K562 (cell line): ENCODE measurements around the gene FARP1.

Source experiments
- ATF3 ChIP-seq, 2 experiments: fragments of 450-650 bp in 1 of 2; sonication (generic) in 1 of 2; formaldehyde crosslinking in 1 of 2; IDR thresholded peaks in 1 of 2; conservative IDR thresholded peaks in 1 of 2; 2 replicates each; pipeline versions ENCODE4 v1.6.1 to v1.8.1; 2016 to 2023; ENCODE audit warnings: mild to moderate bottlenecking in 2 of 2, moderate library complexity in 2 of 2, inconsistent platforms in 1 of 2, missing genetic modification reagents in 1 of 2
- CHD4 ChIP-seq: fragments of 200-600 bp; sonication (generic); IDR thresholded peaks from 3 replicates; pipeline ENCODE4 v1.6.1; 2012; ENCODE audit warnings: low read depth, mild to moderate bottlenecking, mixed read lengths, low read length, inconsistent platforms; ENCODE audit not compliant: insufficient read depth, insufficient replicate concordance, poor library complexity, severe bottlenecking
- FIP1L1 ChIP-seq: fragments of 200-400 bp; formaldehyde crosslinking; IDR thresholded peaks from 2 replicates; pipeline ENCODE4 v1.6.1; 2018; ENCODE audit warnings: mild to moderate bottlenecking, low read depth, low read length; ENCODE audit not compliant: poor library complexity, severe bottlenecking
- L3MBTL2 ChIP-seq: fragments of 450-650 bp; IDR thresholded peaks from 2 replicates; pipeline ENCODE4 v1.6.1; 2016; ENCODE audit warnings: mild to moderate bottlenecking, moderate library complexity
- POLR2A ChIP-seq: fragments of 450-650 bp; conservative IDR thresholded peaks from 2 replicates; pipeline ENCODE4 v1.6.1; 2016
- SNAPC5 ChIP-seq: fragments of 250-450 bp; sonication (Bioruptor Pico); IDR thresholded peaks from 2 replicates; pipeline ENCODE4 v1.8.0; 2021; ENCODE audit warnings: moderate library complexity, mild to moderate bottlenecking, inconsistent platforms
- ZNF140 ChIP-seq: fragments of 250-450 bp; sonication (Bioruptor Pico); IDR thresholded peaks from 2 replicates; pipeline ENCODE4 v1.8.0; 2021; ENCODE audit warnings: moderate library complexity, mild to moderate bottlenecking, inconsistent platforms
- ZNF316 ChIP-seq: fragments of 450-650 bp; IDR thresholded peaks from 2 replicates; pipeline ENCODE4 v1.6.1; 2016
- ZNF76 ChIP-seq: fragments of 250-450 bp; sonication (Bioruptor Pico); IDR thresholded peaks from 2 replicates; pipeline ENCODE4 v1.4.0; 2020; ENCODE audit warnings: mild to moderate bottlenecking, moderate library complexity, borderline replicate concordance
- TF ChIP-seq, protein P1 (sequence below): fragments of 450-650 bp; conservative IDR thresholded peaks from 2 replicates; pipeline ENCODE4 v1.6.1; 2016; ENCODE audit warnings: missing genetic modification characterization, low read depth, mild to moderate bottlenecking, control low read depth, missing compliant biosample characterization
- TF ChIP-seq, protein P2 (sequence below), 3 experiments: IDR thresholded peaks in 2 of 3; conservative IDR thresholded peaks in 1 of 3; 2 replicates each; pipeline ENCODE4 v1.5.1; 2011 to 2012; ENCODE audit warnings: low read length in 3 of 3, mild to moderate bottlenecking in 3 of 3, control low read depth in 2 of 3, improper control_type of control experiment in 1 of 3, inconsistent platforms in 1 of 3, low read depth in 1 of 3, mixed read lengths in 1 of 3, moderate library complexity in 1 of 3; ENCODE audit not compliant: insufficient read depth in 2 of 3

GRCh38 chr13:98284679-98285078 is 141.8 kb downstream of the FARP1 start:
- TF ChIP-seq, protein P1, sequence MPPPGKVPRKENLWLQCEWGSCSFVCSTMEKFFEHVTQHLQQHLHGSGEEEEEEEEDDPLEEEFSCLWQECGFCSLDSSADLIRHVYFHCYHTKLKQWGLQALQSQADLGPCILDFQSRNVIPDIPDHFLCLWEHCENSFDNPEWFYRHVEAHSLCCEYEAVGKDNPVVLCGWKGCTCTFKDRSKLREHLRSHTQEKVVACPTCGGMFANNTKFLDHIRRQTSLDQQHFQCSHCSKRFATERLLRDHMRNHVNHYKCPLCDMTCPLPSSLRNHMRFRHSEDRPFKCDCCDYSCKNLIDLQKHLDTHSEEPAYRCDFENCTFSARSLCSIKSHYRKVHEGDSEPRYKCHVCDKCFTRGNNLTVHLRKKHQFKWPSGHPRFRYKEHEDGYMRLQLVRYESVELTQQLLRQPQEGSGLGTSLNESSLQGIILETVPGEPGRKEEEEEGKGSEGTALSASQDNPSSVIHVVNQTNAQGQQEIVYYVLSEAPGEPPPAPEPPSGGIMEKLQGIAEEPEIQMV: no peak
- TF ChIP-seq FIP1L1 (no peak), L3MBTL2 (no peak), SNAPC5 (CRISPR knock-in tag) (no peak), ATF3 (IDR thresholded peaks at IDR 0.05) (no peak), ATF3 (CRISPR knock-in tag; conservative IDR thresholded peaks at IDR 0.05) (no peak), ZNF316 (no peak), ZNF76 (no peak), CHD4 (no peak), POLR2A (no peak), ZNF140 (CRISPR knock-in tag) (no peak)
- TF ChIP-seq, protein P2, sequence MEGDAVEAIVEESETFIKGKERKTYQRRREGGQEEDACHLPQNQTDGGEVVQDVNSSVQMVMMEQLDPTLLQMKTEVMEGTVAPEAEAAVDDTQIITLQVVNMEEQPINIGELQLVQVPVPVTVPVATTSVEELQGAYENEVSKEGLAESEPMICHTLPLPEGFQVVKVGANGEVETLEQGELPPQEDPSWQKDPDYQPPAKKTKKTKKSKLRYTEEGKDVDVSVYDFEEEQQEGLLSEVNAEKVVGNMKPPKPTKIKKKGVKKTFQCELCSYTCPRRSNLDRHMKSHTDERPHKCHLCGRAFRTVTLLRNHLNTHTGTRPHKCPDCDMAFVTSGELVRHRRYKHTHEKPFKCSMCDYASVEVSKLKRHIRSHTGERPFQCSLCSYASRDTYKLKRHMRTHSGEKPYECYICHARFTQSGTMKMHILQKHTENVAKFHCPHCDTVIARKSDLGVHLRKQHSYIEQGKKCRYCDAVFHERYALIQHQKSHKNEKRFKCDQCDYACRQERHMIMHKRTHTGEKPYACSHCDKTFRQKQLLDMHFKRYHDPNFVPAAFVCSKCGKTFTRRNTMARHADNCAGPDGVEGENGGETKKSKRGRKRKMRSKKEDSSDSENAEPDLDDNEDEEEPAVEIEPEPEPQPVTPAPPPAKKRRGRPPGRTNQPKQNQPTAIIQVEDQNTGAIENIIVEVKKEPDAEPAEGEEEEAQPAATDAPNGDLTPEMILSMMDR (IDR thresholded peaks at IDR 0.05 in 2 of 3, conservative IDR thresholded peaks at IDR 0.05 in 1 of 3; ENCODE audit: insufficient read depth in 2 of 3, low read depth in 1 of 3, low read length in 3 of 3): no peak
